Testis (tissue), 2 donors: ENCODE measurements around the gene ZNF625.

Experiments
- POLR2A ChIP-seq: fragments of 450-650 bp; IDR thresholded peaks from one replicate; pipeline ENCODE4 v1.6.1; 2017; ENCODE audit warnings: antibody characterized with exemption, mild to moderate bottlenecking, moderate library complexity
- TF ChIP-seq, protein P1 (sequence below), 3 experiments: fragments of 450-650 bp in 2 of 3; fragments of 200-600 bp in 1 of 3; sonication (generic) in 1 of 3; IDR thresholded peaks; one replicate each; pipeline ENCODE4 v1.5.1; 2016 to 2019; ENCODE audit warnings: antibody characterized with exemption in 3 of 3, mild to moderate bottlenecking in 2 of 3, moderate library complexity in 1 of 3

DNA sequence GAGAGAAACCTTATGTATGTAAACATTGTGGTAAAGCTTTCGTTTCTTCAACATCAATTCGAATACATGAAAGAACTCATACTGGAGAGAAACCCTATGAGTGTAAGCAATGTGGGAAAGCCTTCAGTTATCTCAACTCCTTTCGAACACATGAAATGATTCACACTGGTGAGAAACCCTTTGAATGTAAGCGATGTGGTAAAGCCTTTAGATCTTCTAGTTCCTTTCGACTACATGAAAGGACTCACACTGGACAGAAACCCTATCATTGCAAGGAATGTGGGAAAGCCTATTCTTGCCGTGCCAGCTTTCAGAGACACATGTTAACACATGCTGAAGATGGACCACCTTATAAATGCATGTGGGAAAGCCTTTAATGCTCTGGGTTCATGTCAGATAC, 31.1 kb upstream of the ZNF625 start:
- TF ChIP-seq, protein P1, sequence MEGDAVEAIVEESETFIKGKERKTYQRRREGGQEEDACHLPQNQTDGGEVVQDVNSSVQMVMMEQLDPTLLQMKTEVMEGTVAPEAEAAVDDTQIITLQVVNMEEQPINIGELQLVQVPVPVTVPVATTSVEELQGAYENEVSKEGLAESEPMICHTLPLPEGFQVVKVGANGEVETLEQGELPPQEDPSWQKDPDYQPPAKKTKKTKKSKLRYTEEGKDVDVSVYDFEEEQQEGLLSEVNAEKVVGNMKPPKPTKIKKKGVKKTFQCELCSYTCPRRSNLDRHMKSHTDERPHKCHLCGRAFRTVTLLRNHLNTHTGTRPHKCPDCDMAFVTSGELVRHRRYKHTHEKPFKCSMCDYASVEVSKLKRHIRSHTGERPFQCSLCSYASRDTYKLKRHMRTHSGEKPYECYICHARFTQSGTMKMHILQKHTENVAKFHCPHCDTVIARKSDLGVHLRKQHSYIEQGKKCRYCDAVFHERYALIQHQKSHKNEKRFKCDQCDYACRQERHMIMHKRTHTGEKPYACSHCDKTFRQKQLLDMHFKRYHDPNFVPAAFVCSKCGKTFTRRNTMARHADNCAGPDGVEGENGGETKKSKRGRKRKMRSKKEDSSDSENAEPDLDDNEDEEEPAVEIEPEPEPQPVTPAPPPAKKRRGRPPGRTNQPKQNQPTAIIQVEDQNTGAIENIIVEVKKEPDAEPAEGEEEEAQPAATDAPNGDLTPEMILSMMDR (IDR thresholded peaks at IDR 0.05), result no peak
- no peak for TF ChIP-seq POLR2A
